Lower leg skin (tissue), 3 donors: Measurements from ENCODE around the gene DNAJB4.

Experiments used
- POLR2A ChIP-seq, 2 donors: fragments of 450-650 bp; IDR thresholded peaks; one replicate each; pipeline ENCODE4 v1.6.1; 2016 to 2017; ENCODE audit warnings: antibody characterized with exemption in 2 of 2, mild to moderate bottlenecking in 1 of 2, moderate library complexity in 1 of 2
- TF ChIP-seq, protein P1 (sequence below), 3 donors: fragments of 450-650 bp; IDR thresholded peaks; one replicate each; pipeline ENCODE4 v1.5.1; 2016; ENCODE audit warnings: antibody characterized with exemption in 3 of 3, mild to moderate bottlenecking in 3 of 3, moderate library complexity in 2 of 3

DNA sequence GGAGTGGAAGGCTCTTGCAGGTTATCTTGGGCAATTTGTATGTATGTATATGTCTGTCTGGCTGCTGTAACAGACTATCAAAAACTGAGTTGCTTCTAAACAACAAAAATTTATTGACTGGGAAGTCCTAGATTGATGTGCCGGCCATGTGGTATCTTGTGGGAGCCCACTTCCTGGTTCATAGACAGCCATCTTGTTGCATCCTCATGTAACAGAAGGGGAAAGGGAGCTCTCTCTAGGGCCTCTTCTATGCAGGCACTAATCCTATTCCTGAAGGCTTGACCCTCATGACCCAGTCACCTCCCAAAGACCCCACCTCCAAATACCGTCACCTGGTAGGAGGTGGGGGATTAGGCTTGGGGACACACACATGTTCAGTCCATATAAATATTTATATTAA is 50.2 kb downstream of the DNAJB4 start:
- TF ChIP-seq, protein P1, sequence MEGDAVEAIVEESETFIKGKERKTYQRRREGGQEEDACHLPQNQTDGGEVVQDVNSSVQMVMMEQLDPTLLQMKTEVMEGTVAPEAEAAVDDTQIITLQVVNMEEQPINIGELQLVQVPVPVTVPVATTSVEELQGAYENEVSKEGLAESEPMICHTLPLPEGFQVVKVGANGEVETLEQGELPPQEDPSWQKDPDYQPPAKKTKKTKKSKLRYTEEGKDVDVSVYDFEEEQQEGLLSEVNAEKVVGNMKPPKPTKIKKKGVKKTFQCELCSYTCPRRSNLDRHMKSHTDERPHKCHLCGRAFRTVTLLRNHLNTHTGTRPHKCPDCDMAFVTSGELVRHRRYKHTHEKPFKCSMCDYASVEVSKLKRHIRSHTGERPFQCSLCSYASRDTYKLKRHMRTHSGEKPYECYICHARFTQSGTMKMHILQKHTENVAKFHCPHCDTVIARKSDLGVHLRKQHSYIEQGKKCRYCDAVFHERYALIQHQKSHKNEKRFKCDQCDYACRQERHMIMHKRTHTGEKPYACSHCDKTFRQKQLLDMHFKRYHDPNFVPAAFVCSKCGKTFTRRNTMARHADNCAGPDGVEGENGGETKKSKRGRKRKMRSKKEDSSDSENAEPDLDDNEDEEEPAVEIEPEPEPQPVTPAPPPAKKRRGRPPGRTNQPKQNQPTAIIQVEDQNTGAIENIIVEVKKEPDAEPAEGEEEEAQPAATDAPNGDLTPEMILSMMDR (IDR thresholded peaks at IDR 0.05), result no peak
- TF ChIP-seq POLR2A (IDR thresholded peaks at IDR 0.05), result no peak
